Measurements from ENCODE around the gene CERS3. TPM values are rescaled to one million over a fixed set of nuclear protein-coding genes. Genes with fewer than 3 reads are reported as not detected.

Gene CERS3
- total RNA-seq, 1 experiment from 2014 or later, result 0.11 TPM

- H3K4me1 ChIP-seq (ENCODE audit: insufficient read depth, low read length), result no peaks in the 10 kb centered on the region
- ATAC-seq, result no peak
- H4K20me1 ChIP-seq (ENCODE audit: low read length), result no peaks in the 10 kb centered on the region
- no peaks in the 10 kb centered on the region for H3K79me2 ChIP-seq (ENCODE audit: low read length)
- H3K27ac ChIP-seq (ENCODE audit: low read length), result no peak overlapping the region
- no peaks in the 10 kb centered on the region; the same call in 1 of the 2 replicates for H3K36me3 ChIP-seq (ENCODE audit: low read depth, low read length)
- no peaks in the 10 kb centered on the region for H3K9me3 ChIP-seq (ENCODE audit: low read length)
- intact Hi-C loops (cut with micrococcal nuclease), result no loop called here
- H2AFZ ChIP-seq (ENCODE audit: low read length), result no peak overlapping the region
- ChIA-PET CTCF (no interaction called here), POLR2A (ENCODE audit: unreplicated experiment) (no interaction called here)
- no peaks in the 10 kb centered on the region for H3K27me3 ChIP-seq (ENCODE audit: low read length)
- H3K4me3 ChIP-seq (ENCODE audit: low read length), result no peak overlapping the region
- no peaks in the 10 kb centered on the region for H3F3A ChIP-seq (ENCODE audit: low read length, unreplicated experiment)
- no peak overlapping the region for H3K4me2 ChIP-seq (ENCODE audit: low read length)
- DNase-seq, result peak; percentile 21
- no TSS peak for BruUV-seq (replicated peaks)
- no peaks in the 10 kb centered on the region for H3K9me2 ChIP-seq (replicated peaks; ENCODE audit: low read length)
- TF ChIP-seq EZH2phosphoT487 (IDR thresholded peaks at IDR 0.05; ENCODE audit: borderline replicate concordance, low read length) (no peak), EZH2 (IDR thresholded peaks at IDR 0.05; ENCODE audit: low read length, unreplicated experiment) (no peak)
- TF ChIP-seq, protein P1, sequence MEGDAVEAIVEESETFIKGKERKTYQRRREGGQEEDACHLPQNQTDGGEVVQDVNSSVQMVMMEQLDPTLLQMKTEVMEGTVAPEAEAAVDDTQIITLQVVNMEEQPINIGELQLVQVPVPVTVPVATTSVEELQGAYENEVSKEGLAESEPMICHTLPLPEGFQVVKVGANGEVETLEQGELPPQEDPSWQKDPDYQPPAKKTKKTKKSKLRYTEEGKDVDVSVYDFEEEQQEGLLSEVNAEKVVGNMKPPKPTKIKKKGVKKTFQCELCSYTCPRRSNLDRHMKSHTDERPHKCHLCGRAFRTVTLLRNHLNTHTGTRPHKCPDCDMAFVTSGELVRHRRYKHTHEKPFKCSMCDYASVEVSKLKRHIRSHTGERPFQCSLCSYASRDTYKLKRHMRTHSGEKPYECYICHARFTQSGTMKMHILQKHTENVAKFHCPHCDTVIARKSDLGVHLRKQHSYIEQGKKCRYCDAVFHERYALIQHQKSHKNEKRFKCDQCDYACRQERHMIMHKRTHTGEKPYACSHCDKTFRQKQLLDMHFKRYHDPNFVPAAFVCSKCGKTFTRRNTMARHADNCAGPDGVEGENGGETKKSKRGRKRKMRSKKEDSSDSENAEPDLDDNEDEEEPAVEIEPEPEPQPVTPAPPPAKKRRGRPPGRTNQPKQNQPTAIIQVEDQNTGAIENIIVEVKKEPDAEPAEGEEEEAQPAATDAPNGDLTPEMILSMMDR (conservative IDR thresholded peaks at IDR 0.05; ENCODE audit: low read depth, low read length), result no peak
- no peak overlapping the region for H3K9ac ChIP-seq (ENCODE audit: low read length)
Observed at GRCh38 chr15:100565591-100565990, 36.8 kb upstream of the CERS3 start.

- Histone ChIP-seq H3K4me3 (ENCODE audit: low read length) (no peak overlapping the region), H3F3A (ENCODE audit: low read length, unreplicated experiment) (no peaks in the 10 kb centered on the region), H3K9me2 (replicated peaks; ENCODE audit: low read length) (no peaks in the 10 kb centered on the region), H3K4me1 (ENCODE audit: insufficient read depth, low read length) (no peaks in the 10 kb centered on the region), H3K4me2 (ENCODE audit: low read length) (no peak overlapping the region), H3K79me2 (ENCODE audit: low read length) (no peaks in the 10 kb centered on the region), H3K27ac (ENCODE audit: low read length) (no peak overlapping the region), H4K20me1 (ENCODE audit: low read length) (no peaks in the 10 kb centered on the region), H3K9ac (ENCODE audit: low read length) (no peak overlapping the region), H3K9me3 (ENCODE audit: low read length) (no peaks in the 10 kb centered on the region), H3K36me3 (ENCODE audit: low read depth, low read length) (no peaks in the 10 kb centered on the region), H2AFZ (ENCODE audit: low read length) (no peak overlapping the region), H3K27me3 (ENCODE audit: low read length) (no peaks in the 10 kb centered on the region)
- POLR2A ChIA-PET (ENCODE audit: unreplicated experiment), result no interaction called here
- intact Hi-C loops (cut with micrococcal nuclease), result no loop called here
- DNase-seq (no peak), ATAC-seq (no peak)
- no TSS peak for BruUV-seq (replicated peaks)
- TF ChIP-seq, protein P1 (conservative IDR thresholded peaks at IDR 0.05; ENCODE audit: low read depth, low read length), result no peak
- TF ChIP-seq EZH2phosphoT487 (IDR thresholded peaks at IDR 0.05; ENCODE audit: borderline replicate concordance, low read length) (no peak), EZH2 (IDR thresholded peaks at IDR 0.05; ENCODE audit: low read length, unreplicated experiment) (no peak)
- CTCF ChIA-PET, result no interaction called here
Observed at GRCh38 chr15:100560323-100560722, 31.6 kb upstream of the CERS3 start.

DNA sequence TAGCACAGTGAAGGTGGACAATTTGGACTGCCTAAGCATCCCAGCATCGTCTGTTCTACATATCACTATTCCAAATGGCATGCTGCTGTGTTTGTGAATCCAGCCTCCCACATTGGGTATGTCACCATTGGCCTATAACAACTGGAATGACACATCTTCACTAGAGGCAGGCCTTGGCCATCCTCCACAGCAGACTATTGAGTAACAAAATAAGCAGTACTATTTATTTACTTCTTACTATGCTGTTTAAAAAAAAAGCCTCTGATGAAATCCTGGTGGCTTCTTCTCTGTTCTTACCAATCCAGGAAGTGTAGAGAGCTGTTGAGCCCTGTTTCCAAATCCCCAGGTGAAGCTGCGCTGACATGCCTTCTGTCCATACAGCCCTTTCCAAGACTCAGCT, 30.6 kb upstream of the CERS3 start:
- CTCF ChIA-PET, result no interaction called here
- H3K27ac ChIP-seq (ENCODE audit: low read length), result no peak overlapping the region
- ATAC-seq, result no peak

More for the DNA sequence above, 30.6 kb upstream of the CERS3 start:
- Histone ChIP-seq H2AFZ (ENCODE audit: low read length) (no peak overlapping the region), H3F3A (ENCODE audit: low read length, unreplicated experiment) (no peaks in the 10 kb centered on the region), H3K4me1 (ENCODE audit: insufficient read depth, low read length) (no peaks in the 10 kb centered on the region), H3K9ac (ENCODE audit: low read length) (no peak overlapping the region), H4K20me1 (ENCODE audit: low read length) (no peaks in the 10 kb centered on the region), H3K79me2 (ENCODE audit: low read length) (no peaks in the 10 kb centered on the region), H3K27me3 (ENCODE audit: low read length) (no peaks in the 10 kb centered on the region), H3K9me2 (replicated peaks; ENCODE audit: low read length) (no peaks in the 10 kb centered on the region), H3K4me3 (ENCODE audit: low read length) (no peak overlapping the region), H3K9me3 (ENCODE audit: low read length) (no peaks in the 10 kb centered on the region), H3K36me3 (ENCODE audit: low read depth, low read length) (no peaks in the 10 kb centered on the region), H3K4me2 (ENCODE audit: low read length) (no peak overlapping the region)
- BruUV-seq (replicated peaks), result no TSS peak
- intact Hi-C loops (cut with micrococcal nuclease), result no loop called here
- DNase-seq, result peak; percentile 34
- POLR2A ChIA-PET (ENCODE audit: unreplicated experiment), result no interaction called here
- TF ChIP-seq, protein P1 (conservative IDR thresholded peaks at IDR 0.05; ENCODE audit: low read depth, low read length), result no peak

Measured in PC-3 (cell line).